GM19467 (cell line): ENCODE data around the gene SIAE.

Experiments used
- ATAC-seq: cut with Tn5 transposase; IDR thresholded peaks from one replicate; pipeline ENCODE4 v1.9.1; 2021; ENCODE audit warnings: mild to moderate bottlenecking, moderate library complexity; ENCODE audit not compliant: unreplicated experiment

Gene SIAE

DNA sequence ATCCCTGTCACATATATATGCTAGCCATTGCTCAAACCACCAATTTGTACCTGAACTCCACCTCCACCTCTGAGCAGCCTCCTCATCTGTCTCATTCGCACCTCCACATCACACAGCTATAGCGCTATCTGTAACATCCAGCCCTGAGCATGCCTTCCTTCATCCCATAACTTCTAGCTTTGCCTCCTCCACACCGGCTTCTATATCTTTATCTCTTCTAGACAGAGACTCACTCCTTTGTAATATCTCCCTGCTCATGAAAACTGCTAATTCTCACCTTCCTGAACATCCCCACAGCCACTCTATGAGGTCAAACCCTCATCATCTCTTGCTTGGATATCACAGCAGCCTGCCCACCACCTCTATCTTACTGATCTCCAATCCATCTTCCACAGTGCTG, 5.9 kb downstream of the SIAE start:
- ATAC-seq, result no peak

DNA sequence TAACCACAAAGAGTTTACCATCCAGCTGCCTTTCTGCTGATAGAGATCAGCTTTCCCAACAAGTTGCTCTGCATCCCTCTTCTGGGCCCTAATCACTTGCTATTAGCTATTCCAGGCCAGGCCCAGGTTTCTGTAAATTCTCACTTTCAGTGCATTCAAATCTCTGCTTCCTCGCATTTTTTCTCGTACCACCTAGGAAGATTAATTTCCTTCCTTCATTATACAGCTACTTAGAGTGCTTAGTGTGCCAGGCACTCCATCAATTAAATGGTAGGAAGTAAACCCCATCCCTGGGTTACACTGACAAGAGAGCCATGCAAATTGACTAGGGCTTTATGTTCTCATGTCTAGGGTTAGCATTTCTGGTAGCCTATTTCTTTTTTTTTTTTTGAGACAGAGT, 9.7 kb downstream of the SIAE start:
- ATAC-seq, result no peak

DNA sequence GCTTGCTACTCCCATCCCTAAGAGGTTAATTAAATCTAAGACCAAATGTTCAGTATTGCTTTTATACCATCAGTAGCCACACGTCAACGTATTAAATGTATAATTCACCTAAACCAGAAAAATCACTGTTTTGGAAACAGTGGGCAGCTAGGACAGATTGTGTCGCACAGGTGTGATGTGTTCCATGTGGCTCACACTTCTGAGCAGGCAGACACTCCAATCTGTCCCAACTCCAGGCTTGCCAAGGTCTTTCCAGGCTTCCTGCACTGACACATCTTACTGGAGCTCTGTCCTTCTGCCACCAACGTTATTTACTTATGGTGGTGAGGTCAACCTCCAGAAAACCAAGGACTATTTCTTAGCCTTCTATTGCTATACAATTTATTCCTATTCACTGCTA, 11.4 kb downstream of the SIAE start:
- ATAC-seq, result no peak

DNA sequence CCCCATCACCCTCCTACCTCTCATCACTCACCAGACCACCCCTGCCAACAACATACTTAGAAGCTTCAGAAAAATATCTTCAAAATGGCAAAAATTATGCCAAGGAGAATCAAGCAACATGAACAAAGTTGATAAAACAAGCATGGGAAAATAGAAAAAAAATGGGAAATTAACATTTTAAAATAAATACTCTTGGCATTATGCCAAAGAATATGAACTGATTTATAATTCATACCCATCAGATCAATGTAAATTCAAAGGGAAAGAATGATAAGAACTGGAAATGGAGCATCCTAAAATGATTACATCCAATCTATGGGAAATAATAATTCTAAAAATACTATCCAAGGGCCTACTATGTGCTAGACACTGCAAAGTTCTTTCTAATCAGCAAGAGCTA, 12.0 kb downstream of the SIAE start:
- ATAC-seq, result no peak

DNA sequence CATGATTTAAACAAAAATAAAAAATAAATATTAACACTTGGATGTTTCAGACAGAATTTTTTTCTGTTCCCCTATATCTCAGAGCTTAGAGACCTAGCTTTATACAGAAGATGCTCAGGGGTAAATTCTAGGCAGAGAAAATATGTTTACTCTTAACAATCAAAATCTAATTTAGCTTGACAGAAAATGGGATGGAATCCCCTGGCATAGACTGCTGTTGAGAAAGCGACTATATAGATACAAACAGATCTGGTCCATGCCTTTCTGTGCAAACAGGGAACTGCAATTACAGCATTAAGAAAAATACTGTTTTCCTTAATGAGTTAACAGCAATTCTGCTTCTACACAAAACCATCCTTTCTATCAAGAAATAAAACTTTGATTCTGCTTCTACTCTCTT, 14.6 kb downstream of the SIAE start:
- ATAC-seq, result no peak

DNA sequence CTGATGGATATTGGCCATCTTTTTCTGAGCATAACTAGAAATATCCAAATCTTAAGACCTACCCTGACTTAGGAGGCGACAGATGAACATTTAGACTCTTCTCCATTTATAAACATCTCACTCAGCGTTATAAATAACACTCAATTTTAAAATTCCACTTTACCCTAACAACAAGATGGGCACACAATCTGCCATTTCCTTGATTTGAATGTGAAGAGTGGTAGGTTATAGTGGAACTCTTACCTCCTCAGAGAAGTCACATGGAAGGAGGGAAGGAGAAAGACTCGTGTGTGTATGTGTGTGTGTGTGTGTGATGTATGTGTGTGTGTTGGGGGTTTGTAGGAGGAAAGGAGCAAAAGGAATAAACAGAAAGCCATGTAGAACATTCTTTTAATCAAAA, 15.0 kb downstream of the SIAE start:
- ATAC-seq, result no peak

DNA sequence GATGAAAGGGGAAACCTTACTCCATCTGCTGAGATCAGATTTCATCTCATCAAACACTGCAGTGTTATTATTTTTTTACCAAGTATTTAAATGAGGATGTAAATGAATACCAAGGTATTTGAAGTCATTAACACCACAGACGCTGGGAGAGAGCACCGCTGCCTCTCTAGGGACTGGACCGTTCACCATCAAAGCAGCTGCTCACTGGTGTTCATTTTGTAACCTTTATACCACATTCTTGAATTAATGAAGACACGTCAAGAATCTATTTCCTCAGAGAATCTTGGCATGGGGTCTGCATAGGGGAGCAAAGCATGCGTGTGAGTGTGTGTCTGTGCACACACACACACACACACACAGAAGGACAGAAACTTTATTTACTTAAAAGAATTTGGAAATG, 15.6 kb downstream of the SIAE start:
- ATAC-seq, result no peak

DNA sequence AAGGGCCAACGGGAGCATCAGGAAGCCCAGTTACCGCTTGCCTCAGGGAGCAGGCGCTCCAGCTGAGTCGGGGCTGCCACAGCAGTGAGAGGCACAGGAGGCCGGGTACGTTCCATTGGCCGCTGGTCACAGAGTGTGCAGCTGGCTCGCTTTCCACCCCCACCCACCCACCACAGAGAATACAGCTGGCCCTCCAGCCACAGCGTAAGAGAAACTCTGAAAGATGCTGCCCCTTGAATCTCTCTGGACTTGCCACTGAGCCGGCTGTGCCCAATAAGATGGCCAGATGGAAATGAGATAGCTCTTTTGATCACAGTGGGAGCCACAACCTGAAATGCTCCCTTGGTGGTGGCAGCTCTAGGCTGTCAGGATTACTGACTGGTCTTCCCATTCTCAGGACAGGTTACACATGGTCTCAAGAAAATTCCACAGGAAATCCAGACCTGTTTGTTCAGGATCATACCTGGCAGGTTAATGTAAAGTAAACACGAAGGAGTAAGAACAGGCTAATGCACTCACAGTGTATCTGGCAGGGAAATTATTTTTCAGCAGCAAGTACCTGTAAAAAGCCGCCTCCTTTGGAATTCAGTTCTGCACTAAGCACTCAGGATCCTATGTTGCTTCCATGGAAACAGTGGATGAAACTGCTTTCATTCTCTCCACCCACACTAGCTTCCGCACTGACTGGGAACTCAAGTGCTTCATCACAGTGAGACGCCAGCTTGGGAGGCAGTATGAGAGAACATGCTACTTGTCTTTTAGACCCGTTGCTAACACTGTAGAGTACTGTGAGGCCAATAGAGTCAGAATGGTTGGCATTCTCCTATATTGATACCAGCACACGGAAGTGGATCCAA, 16.5 kb downstream of the SIAE start:
- no peak for ATAC-seq

DNA sequence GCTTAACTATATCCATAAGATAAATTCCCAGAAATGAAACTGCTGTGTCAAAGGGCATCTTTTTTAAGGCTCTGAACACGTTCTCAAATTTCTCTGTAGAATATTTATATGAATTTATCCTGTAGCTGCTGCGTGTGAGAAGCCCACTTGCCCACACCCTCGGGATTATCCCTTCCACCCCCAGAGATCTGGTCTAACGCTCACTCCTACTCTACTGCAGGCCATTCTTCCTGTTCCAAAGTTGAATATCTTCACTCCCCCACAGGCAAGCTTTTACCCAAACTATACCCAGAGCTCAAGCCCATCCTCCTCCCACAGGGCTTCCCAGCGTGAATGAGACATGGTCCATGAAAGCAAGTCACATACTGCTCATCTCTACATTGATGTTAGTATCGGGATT, 24.9 kb downstream of the SIAE start:
- ATAC-seq, result no peak

DNA sequence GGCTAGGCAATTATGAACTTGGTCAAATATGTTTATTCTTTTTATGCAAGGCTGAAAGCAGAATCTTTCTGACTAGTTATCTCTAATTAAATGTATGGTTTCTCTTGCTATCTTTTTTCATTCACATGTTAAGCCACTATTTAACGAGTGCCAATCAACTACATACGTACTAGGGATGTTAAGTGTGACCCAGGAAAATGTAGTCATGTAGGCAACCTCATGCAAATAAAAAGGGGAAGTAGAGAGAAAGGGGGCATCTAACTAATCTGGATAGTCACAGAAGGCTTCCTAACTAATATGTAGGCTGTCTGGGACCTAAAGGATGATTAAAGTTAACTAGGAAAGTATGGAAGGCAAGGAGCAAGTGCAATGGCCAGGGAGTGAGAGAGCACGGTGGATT, 27.4 kb downstream of the SIAE start:
- peak; percentile 50 for ATAC-seq

DNA sequence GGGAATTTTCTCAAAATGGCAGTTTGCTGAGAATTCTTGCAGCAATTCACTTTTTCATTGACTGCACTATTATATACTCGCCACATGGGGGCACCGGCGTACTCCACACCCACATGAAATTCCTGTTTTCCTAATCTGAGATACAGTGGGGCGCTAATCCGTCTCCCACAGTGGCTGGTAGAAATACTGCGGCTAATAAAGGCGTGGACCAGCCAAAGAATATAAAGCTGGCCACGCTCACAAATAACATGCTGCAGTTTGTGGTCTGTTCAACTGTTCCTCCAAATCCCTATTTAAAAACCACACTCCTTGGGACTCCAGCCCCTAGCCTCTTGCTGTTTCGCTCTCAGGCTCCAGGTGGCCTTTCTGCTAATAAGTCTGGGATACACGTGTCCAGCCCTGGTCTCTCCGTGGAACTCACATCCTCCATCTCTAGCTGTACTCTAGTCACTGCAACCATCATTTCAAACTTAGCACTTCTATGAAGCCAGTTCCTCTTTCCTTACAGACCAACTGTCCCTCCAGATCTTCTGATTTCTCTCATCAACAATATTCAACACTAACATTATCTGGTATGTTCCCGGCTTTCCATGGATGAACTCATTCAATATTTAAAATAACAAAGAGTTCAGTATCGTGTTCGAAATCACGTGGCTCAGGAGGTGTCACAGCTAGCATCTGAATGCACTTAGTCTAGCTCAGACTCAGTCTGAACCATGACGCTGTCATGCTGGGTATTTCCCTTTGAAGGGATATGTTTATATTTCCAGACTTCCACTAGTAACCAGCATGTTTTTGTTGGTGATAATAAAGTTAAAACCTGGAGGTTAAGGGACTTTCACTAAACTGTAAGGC, 28.9 kb downstream of the SIAE start:
- peak; percentile 54 for ATAC-seq

DNA sequence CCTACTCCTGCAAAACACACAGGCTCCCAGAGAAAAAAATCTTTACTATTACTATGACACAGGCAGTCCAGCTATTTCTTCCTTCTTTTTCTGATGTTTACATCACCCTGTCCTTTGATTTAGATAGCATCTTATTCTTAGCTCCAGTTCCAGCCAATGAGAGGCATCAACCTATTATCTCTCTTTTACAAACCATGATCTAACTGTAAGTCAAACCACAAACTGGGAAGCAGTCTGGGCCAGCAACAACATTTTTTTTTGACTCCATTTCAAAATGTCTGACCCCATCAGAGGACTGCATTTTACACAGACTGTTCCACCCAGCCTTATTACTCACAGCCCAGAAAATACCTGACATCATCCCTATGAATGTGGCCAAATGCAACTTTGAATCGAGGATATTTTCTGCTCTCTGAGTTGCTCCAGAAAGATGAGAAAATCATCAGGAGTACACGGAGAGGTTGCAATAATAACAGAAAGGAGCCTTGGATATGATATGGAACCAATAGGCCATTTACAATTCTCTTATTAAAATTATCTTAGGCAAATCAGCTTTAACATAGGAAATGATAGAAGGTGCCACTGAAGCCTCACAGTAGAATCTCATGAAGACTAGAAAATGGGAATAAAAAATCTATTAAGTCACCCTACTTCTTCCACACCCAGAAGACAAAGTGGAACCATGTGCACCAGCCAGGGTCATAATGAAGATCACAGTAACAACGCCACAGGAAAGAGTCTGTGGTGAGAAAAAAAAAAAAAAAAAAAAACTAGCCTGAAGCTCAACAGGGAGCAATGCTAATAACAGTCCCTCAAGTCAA, 29.7 kb downstream of the SIAE start:
- ATAC-seq, result no peak

DNA sequence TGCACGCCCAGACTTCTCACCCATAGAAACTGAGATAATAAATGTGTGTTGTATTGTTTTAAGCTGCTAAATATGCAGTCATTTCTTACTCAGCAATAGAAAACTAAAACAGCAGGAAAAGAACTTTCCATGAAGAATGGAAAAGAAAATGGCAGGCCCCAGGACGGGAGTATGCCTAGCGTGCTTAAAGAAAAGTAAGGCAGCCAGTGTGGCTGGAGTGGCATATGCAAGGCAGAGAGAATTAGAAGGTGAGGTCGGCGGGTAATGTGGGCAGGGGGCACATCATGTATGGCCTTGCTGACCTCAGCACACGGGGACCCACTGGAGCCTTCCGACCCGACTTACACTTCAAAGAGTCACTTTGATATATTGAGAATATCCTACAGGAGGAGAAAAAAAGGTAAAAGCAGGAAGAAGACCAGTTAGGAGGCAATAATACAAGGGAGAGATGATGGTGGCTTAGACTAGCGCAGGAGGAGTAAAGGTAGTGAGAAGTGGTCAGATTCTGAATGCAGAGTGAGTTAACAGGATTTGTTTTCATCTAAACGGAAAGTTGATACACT, 30.4 kb downstream of the SIAE start:
- ATAC-seq, result no peak

DNA sequence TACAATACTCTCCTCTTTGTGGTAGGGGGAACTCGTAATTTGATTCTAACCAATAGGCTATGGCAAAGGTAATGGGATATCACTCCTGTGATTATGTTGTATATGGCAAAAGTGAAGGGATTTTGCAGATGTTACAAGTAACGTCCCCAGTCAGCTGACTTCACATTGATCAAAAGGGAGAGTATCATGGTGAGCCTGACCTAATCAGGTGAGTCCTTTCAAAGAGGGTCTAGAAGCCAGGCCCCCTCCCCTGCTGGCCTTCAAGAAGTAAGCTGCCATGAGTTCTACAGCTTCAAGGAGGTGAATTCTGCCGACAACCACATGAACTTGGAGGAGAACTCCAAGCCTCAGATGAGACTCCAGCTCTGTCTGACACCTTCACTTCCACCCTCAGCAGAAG, 30.9 kb downstream of the SIAE start:
- no peak for ATAC-seq

DNA sequence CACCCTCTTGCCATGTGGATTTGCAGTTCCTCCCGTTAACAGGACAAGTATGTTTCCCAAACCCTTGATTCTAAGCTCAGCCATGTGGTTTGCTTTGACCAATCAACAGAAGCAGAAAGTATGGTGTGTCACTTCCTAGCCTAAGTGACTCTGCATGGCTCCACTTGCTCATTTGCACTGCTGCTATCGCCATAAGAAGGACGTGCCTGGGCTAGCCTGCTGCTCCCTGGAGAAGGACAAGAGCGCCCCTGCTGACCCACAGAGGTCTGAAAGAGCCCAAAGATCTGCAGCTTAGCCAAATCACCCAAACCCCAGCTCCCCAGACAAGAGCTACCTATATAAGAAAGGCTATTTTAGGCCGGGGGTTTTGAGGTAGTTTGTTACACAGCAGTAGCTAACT, 32.9 kb downstream of the SIAE start:
- no peak for ATAC-seq

DNA sequence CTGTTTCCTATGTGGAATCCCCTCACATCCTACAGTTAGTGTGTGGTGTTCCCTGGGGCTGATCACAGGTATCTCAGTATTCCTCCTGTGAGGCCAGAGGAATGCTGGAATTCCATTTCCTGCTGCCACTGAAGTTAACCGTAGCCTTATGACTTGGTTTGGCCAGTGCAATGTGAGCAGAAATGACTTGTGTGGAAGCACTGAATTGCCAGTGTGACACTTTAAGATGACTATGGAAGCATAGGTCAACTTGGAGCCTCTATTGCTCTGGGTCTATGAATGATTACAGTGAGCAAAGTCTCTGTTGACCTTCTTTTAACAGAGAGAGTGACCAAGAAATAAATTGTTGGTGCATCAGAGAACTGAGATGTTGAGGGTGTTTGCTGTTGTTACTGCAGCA, 34.4 kb downstream of the SIAE start:
- ATAC-seq, result no peak

DNA sequence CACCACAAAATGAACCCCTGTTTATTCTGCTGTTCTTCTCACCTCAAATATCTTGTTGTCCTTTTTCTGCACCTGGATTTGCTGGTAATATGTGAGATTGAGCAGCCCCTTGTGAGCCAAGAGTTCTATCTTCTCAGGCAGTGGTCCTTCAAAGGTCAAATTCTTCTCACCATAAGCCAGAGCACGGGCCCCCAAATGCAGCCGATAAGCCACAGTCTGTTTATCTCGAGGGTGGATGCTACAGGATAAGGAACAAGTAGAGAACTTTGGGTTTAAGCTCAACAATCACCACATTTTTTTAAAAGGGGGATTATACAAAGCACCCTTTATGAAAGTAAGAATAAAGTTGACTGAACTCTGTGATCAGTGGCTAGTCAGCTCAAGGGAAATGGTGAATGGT, 35.0 kb downstream of the SIAE start:
- no peak for ATAC-seq

DNA sequence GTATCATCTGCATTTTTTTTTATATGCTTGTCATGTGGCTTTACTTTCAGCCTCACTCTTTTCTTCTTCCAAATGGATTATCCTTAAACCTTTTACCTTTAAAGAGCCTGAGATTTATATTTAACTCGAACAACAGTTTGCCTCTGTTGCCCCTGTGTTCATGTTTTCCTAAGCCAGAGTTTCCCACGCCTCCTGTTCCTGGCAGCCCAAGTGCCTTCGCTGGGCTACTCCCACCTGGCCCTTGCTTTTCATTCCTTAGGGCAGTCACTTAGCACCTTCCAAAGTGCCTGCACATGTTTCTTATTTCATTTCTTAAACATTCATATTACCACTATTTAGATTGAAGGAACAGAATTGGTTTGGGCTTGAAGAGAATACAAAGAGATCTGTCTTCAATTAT, 37.6 kb downstream of the SIAE start:
- ATAC-seq, result no peak

DNA sequence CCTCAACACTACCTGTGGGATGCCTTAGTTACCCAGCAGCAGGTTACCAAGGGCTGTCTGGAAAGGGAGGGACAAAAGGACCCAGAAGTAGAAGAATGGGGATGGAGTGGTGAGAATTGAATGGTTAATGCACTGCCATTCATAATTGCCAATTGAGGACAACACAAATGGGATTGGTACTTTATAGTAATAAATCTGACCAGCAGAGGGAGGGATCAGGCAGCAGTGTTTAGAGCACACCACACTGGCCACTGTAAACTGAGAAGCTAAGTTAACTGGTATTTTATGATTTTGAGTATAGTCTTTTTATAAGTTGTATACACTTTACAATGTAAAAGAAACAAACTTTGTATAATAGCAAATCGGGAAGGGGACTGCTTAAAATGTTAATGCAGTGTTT, 40.2 kb downstream of the SIAE start:
- ATAC-seq, result no peak

DNA sequence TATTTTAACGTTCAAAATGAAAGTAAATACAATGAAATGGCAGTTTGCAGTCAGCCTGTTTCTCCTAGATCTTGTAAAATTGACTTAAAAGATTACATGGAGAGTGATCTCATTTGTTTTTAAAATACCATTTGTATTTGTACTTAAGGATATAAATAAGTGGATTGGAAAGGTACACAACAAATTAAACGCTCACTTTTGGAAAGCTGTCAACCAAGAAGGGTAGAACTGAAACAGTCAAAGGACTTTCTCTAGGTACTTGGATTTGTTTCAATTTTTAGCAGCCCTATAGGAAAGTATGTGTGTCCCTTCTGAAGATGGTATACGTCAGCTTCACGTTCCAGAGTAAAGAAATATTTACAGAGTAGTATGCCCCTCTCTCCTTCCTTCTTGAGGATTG, 43.6 kb downstream of the SIAE start:
- ATAC-seq, result no peak

DNA sequence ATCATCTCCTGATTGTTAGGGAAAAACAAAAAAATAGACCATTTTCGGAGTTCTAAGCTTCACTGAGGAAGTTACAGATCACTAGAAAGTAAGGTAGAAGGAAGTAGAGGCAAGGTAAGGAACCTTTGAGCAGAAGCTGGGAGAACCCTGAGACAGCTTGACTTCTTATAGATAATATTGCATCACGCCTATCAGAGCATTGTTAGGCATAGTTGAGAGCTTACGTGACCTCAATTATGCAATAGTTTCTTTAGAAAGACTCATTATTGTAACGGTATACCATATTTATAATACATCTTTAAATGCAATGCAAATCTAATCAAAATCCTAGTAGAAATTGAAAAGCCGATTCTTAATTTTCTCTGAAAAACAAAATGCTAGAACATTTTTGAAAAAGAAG, 46.0 kb downstream of the SIAE start:
- ATAC-seq, result no peak
